Measurements from ENCODE around the gene ERBIN. TPM values are rescaled to one million over a fixed set of nuclear protein-coding genes. Genes with fewer than 3 reads are reported as not detected.

Gene ERBIN
- total and polyA plus RNA-seq, 9 of the 15 experiments (the other 6 are each of a cell fraction or from before 2014, with no cell fraction given): 11.9 to 72.8 (median 41.7) TPM

- TF ChIP-seq, protein P1, sequence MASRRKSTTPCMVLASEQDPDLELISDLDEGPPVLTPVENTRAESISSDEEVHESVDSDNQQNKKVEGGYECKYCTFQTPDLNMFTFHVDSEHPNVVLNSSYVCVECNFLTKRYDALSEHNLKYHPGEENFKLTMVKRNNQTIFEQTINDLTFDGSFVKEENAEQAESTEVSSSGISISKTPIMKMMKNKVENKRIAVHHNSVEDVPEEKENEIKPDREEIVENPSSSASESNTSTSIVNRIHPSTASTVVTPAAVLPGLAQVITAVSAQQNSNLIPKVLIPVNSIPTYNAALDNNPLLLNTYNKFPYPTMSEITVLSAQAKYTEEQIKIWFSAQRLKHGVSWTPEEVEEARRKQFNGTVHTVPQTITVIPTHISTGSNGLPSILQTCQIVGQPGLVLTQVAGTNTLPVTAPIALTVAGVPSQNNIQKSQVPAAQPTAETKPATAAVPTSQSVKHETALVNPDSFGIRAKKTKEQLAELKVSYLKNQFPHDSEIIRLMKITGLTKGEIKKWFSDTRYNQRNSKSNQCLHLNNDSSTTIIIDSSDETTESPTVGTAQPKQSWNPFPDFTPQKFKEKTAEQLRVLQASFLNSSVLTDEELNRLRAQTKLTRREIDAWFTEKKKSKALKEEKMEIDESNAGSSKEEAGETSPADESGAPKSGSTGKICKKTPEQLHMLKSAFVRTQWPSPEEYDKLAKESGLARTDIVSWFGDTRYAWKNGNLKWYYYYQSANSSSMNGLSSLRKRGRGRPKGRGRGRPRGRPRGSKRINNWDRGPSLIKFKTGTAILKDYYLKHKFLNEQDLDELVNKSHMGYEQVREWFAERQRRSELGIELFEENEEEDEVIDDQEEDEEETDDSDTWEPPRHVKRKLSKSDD (conservative IDR thresholded peaks at IDR 0.05; ENCODE audit: low read length): no peak
- TF ChIP-seq E4F1 (CRISPR knock-in tag; IDR thresholded peaks at IDR 0.05; ENCODE audit: borderline replicate concordance) (no peak), ZNF75A (CRISPR knock-in tag; IDR thresholded peaks at IDR 0.05) (no peak), YBX1 (IDR thresholded peaks at IDR 0.05) (no peak), ZFP30 (CRISPR knock-in tag; IDR thresholded peaks at IDR 0.05; ENCODE audit: borderline replicate concordance) (no peak), ZKSCAN3 (CRISPR knock-in tag; IDR thresholded peaks at IDR 0.05) (no peak), TAF9B (IDR thresholded peaks at IDR 0.05; ENCODE audit: partially characterized antibody) (peak; percentile 50), GATAD2B (IDR thresholded peaks at IDR 0.05; ENCODE audit: borderline replicate concordance) (peak; percentile 96), ZKSCAN8 (CRISPR knock-in tag; IDR thresholded peaks at IDR 0.05) (no peak), RBM34 (IDR thresholded peaks at IDR 0.05; ENCODE audit: borderline replicate concordance, insufficient read depth, low read length) (no peak), RBBP5 (IDR thresholded peaks at IDR 0.05; ENCODE audit: borderline replicate concordance, insufficient read depth, low read length, poor library complexity, severe bottlenecking) (no peak), EP300 (IDR thresholded peaks at IDR 0.05; ENCODE audit: low read length) (peak; percentile 30), TCFL5 (CRISPR knock-in tag; conservative IDR thresholded peaks at IDR 0.05) (no peak)
- TF ChIP-seq, protein P2, sequence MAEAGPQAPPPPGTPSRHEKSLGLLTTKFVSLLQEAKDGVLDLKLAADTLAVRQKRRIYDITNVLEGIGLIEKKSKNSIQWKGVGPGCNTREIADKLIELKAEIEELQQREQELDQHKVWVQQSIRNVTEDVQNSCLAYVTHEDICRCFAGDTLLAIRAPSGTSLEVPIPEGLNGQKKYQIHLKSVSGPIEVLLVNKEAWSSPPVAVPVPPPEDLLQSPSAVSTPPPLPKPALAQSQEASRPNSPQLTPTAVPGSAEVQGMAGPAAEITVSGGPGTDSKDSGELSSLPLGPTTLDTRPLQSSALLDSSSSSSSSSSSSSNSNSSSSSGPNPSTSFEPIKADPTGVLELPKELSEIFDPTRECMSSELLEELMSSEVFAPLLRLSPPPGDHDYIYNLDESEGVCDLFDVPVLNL (CRISPR knock-in tag; IDR thresholded peaks at IDR 0.05; ENCODE audit: low read depth): peak; percentile 85
- TF ChIP-seq, protein P3, sequence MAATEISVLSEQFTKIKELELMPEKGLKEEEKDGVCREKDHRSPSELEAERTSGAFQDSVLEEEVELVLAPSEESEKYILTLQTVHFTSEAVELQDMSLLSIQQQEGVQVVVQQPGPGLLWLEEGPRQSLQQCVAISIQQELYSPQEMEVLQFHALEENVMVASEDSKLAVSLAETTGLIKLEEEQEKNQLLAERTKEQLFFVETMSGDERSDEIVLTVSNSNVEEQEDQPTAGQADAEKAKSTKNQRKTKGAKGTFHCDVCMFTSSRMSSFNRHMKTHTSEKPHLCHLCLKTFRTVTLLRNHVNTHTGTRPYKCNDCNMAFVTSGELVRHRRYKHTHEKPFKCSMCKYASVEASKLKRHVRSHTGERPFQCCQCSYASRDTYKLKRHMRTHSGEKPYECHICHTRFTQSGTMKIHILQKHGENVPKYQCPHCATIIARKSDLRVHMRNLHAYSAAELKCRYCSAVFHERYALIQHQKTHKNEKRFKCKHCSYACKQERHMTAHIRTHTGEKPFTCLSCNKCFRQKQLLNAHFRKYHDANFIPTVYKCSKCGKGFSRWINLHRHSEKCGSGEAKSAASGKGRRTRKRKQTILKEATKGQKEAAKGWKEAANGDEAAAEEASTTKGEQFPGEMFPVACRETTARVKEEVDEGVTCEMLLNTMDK (IDR thresholded peaks at IDR 0.05; ENCODE audit: borderline replicate concordance, insufficient read depth, low read depth, low read length, poor library complexity, severe bottlenecking): peak; percentile 71
Observed at GRCh38 chr5:65925601-65926275, 637 bp upstream of the ERBIN start (continued).

Data from K562 (cell line).